H4 (cell line): ENCODE measurements around the gene CMAS. TPM values are rescaled to one million over a fixed set of nuclear protein-coding genes. Genes with fewer than 3 reads are reported as not detected.
"Not testable (repeated sequence)": the region's sequence is repeated elsewhere in the genome, so short reads cannot be mapped to it uniquely, and the experiment has no call there.

Source experiments
- DNase-seq: peaks from one replicate; pipeline ENCODE4 v3.0.0-alpha.2; 2015; ENCODE audit warnings: low spot score
- total RNA-seq: library from RNA; depleted of rRNA; stranded (reverse); fragments of >200 nt; shearing (Covaris generic); gene quantifications from 2 replicates; pipeline ENCODE4 v1.2.3, GENCODE V29; 2014; rRNA removed

The CMAS gene
- 28.6 and 37.3 TPM in 2 replicates for total RNA-seq

DNA sequence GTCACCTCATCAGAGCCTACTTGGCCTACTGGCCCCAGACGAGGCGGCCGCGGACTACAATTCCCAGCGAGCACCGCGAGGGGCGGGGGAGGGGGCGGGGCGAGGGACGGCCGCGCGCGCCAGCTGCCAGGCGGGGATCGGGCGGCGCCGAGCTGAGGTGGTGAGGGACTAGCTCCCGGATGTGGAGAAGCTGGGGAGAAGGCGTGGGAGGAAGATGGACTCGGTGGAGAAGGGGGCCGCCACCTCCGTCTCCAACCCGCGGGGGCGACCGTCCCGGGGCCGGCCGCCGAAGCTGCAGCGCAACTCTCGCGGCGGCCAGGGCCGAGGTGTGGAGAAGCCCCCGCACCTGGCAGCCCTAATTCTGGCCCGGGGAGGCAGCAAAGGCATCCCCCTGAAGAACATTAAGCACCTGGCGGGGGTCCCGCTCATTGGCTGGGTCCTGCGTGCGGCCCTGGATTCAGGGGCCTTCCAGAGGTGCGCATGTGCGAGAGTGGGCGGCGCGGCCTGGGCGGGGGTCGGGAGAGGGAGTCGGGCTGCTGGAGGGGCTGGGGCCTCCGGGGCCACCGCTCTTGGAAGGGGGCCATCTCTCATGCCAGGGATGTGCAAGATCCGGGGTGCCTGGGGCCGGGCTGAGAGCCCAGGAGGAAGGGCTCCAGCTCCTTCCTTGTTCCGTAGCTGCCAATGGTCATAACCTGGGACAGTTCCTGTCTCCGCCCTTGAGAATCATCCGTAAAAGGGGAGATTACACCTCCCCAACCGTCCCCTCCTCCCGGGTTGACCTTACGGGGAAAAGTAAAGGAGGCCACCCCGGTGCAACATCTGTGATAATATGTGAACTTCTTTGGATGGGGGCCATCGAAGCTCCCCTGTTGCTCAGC is at the start of gene CMAS:
TSS of gene CMAS (plus strand) at position 129 of the 878 bp plus-strand sequence. CDS start at position 215, 86 bp downstream.
- DNase-seq, result peak; percentile 75

DNA sequence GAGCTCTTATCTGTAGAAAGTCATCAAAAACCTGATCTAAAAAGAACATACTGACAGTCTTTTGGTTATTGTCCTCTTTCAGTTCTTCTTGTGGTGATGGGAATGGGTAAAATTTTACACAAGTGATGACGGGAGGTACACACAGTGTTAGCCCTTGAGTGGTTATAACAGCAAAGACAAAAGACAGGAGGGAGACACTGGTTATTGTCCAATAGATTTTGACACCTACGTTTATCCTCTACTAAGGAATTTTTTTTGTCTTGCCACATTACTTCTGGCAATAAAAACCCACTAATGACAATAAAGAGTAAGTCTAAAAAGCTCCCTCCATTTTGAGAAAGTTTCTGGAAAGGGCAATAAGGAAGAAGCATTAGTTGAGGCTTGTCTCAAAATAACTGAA is 47.7 kb upstream of the CMAS start:
- DNase-seq, result no peak

DNA sequence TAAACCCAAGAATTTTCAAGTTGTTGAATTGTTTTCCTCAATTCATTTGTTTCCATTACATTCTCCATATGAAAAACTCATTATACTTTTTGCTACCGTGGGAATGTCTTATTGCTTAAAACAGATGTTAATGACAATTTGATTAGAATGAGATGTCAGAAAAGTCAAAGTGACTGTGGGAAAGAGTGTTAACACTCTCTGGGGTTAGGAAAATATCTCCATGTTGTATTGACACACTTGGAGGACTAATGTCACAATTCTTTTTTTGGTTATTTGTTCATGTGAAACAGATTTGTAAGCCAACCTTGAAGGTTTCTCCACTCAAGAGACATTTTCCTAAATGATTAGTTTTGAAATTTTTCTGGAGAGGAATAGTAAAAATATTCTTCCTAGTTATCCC is 47.2 kb upstream of the CMAS start:
- no peak for DNase-seq

DNA sequence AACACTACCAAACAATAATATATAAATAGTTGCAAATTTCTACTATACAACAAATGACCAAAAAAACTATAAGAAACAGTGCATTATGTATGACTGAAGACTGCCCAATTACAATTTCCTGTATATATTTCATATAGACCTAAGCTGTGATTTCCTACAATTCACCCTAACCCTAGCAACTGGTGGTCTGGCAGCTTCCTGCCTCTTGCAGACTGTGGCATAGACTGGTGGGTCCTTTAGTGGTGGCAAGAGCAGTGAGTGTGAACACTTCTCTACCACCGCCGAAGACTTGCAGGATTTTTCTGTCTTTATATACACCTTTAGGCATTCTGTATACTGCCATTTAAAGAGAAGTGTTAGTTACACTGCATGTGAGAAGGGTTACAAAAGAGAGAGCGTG is 43.6 kb upstream of the CMAS start:
- no peak for DNase-seq

DNA sequence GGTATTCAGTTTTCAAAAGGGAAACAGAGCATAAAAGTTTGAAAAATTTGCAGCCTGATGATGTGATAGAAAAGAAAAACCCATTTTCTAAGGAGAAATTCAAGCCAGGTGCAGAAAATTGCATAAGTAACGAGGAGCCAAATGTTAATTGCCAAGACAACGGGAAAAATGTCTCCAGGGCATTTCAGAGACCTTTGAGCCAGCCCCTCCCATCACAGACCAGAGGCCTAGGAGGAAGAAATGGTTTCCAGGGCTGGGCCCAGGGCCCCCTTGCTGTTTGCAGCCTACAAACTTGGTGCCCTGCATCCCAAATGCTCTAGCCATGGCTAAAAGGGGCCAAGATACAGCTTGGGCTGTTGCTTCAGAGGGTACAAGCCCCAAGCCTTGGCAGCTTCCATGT is 38.2 kb upstream of the CMAS start:
- not testable (repeated sequence) for DNase-seq

DNA sequence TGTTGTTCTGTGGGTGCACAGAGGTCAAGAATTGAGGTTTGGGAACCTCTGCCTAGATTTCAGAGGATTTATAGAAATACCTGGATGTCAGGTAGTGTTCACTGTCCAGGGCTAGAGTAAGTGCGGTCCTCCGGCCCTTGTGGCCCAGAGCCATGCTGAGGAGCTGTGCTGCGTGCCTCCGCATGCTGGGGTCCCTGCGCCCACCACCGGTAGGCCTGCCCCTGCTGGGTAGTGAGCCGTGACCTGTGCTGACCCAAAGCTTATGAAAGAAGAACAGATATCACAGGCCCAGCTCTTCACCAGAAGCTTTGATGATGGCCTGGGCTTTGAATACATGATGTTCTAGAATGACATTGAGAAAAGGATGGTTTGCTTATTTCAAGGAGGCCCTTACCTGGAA is 37.8 kb upstream of the CMAS start:
- DNase-seq, result no peak

DNA sequence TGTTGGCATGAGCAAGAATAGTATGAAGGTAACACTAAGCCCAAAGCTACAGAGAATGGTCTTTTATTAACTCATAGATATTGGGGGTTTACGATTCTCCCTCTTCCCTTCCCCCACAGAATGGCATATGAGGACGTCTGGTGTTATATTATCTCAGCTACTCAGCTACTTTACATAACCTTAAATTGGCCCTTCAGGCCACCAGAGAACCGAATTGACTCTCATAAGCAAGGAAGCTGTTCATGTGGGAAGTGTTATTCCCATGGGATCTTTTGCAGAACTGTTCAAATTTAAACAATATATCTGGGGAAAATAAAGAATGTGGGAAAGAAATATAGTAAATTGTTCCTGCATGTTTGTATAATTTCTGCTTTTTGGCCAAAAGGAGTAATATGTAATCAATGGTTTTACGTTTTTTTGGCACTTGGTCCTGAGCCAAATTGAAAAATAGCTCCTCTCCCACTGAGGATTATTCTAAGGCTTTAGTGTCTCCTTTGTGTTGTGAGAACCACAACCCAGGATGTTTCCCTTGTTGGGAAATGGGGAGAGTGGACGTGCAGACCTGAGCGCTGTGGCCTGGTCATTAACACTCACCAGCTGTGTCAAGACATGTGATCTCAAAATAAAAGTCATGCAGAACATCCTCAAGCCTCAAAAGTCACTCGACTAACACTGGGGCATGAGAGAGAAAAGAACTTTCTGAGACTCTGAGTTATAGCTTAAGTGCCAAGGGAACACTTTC is 31.8 kb upstream of the CMAS start:
- no peak for DNase-seq

DNA sequence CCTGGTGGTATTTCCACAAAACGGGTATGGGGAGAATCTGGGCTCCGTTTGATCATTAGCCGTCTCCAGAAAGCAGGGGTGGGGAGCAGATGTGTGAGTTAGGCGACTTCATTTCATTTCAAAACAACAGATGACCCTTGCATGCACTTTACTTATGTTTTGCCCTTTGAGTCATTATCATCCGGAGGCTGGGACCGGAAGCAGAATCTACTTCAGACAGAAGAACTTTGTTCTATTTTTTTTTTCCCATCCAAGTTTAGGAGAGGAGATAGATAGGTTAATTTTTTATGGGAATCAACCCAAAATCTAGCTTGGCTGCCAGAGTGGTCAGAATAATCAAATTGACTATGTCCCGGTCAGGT is 31.3 kb upstream of the CMAS start:
- DNase-seq, result no peak

DNA sequence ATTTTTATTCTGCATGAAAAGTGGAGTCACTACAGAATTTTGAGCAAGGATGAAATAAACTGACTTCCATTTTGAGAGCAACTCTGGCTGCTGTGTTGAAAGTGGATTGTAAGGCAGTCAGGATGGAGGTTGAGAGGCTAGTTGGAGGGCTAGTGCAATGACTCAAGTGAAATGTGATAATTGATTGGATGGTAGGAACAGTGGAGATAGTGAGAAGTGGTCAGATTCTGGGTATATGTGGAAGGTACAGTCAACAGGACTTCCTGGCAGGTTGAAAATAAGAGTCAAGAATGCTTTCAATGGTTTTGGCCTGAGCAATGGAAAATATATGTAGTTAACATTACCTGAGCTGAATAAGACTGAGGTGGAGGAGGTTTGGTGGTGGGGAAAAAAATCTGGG is 29.0 kb upstream of the CMAS start:
- DNase-seq, result no peak

DNA sequence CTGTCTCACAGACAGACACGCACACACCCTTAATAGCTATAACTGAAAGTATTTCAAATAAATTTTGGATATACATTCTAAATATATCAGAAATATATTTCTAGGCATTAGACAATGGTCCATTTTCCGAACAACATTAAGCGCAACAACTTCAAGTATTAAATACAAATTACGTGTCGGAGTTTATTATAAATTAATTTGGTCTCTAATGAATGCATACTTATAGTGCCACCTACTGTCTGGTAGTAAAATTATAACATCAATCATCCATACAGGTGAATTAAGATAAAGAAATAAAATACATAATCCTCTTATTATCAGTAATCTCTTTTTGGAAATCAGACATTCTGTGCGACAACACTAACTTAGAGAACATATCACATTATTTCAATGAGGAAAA is 27.2 kb upstream of the CMAS start:
- DNase-seq, result no peak

DNA sequence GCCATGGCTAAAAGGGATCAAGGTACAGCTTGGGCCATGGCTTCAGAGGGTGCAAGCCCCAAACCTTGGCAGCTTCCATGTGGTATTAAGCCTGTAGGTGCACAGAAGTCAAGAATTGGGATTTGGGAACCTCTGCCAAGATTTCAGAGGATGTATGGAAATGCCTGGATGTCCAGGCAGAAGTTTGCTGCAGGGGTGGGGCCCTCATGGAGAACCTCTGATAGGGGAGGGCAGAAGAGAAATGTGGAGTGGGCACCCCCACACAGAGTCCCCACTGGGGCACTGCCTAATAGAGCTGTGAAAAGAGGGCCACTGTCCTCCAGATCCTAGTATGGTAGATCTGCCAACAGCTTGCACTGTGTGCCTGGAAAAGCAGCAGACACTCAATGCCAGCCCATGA is 22.5 kb upstream of the CMAS start:
- not testable (repeated sequence) for DNase-seq

DNA sequence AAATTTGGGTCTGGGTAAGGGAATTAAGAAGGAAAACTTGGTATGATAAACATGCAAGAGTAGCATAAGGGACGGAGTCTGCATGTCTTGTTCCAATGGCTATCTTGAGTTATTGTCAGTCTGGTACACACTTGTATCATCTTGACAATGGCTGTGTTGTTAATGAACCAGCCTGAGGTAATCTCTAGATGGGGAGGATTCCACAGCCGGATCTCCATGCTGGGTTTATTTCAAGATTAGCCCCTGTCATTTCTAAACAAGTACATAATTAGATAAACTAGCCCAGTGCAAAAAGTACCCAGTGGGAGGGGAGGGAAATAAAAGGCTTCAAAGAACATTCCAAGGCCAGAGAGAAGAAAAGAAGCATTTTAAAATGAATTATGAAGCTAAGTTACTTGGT is 16.5 kb upstream of the CMAS start:
- DNase-seq, result no peak

DNA sequence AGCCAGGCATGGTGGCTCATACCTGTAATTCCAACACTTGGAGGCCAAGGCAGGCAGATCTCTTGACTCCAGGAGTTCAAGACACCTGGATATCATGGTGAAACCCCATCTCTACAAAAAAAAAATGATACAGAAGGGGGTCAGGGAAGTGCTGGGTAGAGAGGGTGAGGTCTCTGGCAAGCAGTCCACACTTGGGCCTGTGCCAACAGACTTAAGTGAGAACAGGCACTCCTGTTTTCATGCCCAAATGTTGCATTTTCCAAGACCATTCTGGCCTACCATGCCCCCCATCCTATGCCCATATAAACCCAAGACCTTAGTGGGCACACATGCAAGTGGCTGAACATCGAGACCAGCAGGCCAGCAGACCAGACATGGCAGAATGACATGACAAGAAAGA is 16.0 kb upstream of the CMAS start:
- DNase-seq, result no peak

DNA sequence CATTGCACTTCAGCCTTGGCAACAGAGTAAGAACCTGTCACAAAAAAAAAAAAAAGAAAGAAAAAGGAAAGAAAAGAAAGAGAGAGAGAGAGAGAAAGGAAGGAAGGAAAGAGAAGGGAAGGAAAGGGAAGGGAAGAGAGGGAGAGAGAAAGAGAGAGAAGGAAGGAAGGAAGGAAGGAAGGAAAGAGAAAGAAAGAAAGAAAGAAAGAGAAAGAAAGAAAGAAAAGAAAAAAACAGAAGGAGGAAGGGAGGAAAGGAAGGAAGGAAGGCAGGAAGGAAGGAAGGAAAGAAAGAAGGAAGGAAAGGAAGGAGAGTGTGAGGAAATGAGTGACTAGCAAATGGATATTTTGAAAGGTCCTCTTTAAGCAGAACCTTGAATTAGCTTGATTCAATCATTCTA is 13.3 kb upstream of the CMAS start:
- no peak for DNase-seq

DNA sequence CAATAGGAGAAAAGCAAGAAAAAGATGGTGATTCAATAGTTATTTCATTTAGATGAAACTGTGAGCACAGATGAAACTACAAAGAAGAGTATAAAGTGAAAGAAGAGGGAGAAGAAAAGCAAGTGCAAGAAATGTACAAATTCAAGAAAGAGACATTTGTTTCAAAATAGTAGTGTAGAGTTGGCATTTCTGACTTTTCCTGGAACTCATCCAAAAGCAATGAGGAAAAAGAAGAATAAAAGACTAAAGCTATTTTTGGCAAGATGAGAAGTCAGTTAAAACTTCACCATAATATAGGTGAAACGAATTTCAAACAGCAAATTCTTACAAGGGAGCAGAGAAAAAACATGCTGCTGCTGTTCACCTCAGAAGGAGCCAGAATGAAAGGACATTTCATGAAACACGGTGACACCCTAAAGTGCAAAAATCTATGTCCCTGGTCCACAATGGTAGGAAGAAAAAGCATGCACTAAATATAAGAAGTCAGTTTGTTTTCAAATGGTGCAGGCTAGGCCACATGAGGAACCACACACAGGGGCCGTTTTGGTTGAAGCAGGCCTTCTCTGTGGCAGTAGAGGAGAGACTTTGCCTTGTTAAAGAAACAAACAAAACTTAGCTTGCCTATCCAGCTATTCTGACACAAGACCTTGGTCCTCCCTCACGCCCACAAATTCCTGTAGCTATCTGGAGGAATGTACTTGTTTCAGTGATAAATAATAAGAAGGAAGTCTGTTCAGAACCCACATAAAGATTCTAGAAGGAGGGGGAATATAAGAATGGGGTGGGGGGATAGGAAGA is 11.1 kb upstream of the CMAS start:
- DNase-seq, result no peak

DNA sequence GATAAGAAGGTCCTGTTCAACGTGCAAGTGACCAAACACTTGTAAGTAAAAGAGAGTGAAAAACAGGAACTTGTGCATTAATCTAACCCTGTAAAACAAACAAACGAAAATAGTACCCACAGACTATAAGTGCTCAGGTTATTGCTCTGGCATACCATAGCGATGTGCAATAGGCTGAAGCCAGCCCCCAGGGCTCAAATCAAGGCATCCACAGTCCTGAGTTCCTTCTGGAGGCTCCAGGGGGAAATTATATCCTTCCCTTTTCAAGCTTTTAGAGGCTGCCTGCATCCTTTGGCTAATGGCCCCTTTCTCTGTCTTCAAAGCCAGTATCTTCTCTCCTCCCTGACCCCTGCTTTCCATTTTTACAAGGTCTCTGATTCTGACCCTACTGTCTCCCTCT is 8.1 kb upstream of the CMAS start:
- no peak for DNase-seq

DNA sequence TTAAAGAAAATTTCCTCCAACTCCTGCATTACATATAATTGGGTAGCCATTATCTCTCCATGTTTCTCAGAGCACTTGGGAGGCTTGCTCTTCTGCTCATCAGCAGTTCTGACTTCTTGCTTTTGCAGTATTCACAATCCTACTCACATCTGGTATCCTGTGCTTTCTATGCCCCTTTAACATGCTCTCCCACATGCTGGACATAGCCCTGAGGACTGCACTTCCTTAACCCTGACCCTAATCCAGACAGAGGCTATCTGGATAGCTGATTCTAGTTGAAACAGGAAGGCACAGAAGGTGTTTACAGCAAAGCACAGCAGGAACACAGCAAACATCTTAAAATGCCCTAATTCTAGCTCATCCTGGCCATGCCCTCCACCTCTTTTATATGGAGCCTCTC is 7.3 kb upstream of the CMAS start:
- DNase-seq, result no peak

DNA sequence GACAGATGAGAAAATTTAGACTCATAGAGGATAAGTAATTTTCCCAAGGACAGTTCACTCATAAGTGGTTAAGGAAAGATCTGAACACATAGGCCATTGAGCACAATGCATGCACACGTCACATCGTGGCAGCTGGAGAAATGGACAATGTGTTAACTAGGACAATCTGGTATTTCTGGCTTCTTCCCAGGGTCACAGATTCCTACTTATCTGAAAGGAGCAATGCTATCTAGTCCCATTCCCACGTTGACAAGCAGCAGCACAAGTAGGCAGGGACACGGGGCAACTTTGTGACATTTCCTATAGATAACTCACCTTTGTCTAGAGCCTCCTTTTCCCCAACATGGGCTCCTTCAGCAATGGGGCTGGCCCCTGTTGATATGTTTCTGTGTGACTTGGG is 6.7 kb upstream of the CMAS start:
- DNase-seq, result no peak

DNA sequence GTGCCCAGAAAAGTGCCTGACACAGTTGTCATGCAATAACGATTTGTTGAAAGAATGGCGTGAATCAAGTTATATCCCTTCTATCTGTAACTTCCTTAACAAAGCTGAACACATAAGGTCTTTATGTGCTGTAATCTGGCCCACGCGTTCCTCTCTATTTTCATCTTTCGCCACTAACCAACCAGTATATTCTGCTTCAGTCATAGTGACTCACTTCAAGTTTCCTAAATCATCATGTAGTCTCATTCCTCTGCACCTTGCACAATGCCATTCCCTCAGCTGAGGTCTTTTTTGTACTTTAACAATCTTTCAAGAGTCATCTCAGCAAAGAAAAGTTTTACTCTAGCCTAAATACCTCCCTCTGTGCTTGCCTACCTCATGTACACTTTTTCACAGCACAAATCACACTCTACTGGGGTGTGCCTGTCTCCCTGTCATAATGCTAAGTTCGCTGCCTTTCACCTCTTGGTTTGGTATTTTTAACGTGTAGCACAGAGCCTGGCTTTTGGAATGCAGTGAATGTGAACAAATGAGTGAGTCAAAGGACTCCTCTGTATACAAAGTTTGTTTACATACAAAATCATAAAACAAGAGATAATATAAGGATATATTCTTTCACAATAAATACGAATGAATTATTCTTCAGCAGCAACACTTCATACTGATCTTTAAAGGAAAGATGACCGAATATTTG is 2.9 kb upstream of the CMAS start:
- DNase-seq, result no peak

DNA sequence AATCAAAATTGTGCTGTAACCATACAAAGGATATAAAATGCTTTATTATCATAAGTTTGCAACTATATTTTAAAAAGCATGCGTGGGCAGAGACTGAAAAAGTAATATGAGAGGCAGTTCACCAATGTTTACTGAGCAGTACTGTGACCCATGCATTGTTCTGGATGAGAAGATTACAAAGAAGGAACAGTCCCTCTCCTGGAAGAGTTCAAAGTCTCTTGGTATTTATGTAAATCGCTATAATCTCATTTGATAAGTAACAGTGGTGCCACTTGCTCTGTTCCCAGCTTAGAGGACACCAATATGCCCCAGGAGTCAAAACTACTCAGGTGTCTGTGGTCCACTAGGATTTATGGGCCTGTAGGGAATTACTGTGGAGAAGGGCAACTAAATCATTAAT is 2.1 kb upstream of the CMAS start:
- no peak for DNase-seq

DNA sequence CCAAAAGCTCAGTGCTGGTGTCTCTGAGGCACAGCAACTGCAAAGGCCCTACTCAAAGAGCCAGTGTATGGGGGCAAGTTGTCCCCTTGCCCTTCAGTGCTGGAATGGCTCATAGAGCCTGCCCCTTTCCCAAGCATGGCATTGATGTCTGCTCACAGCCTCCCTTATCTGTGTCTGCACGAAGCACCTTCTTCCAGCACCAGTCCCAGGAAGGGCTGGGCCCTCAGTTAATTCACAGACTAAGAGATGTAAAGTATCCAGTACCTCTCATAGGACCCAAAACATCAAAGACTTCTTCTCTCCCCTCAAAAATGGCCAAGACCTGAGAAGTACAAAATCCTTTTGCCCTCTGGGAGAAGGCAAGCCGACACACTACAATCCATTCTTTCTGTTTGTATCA is 1.6 kb upstream of the CMAS start:
- DNase-seq, result no peak

DNA sequence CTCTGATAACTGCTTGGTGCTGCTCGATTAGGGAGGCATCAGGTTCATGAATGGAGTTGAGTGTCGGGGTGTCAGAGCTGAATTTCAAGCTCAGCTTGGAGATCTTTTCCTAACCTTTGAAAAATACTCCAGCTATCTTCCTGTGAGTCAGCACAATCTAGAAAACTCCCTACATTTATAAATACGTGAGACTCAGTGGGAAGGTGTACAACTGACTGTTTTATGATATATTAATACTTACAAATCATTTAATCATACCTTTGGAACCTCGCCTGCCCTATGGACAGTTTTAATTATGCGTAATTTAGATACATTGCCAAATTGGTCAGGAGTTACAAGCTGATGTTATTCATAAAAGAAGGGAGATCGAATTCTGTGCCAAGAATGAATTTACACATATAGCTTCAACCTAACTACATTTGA is 961 bp downstream of the CMAS start:
- no peak for DNase-seq
